Measurements from ENCODE around the gene RNGTT.

DNA sequence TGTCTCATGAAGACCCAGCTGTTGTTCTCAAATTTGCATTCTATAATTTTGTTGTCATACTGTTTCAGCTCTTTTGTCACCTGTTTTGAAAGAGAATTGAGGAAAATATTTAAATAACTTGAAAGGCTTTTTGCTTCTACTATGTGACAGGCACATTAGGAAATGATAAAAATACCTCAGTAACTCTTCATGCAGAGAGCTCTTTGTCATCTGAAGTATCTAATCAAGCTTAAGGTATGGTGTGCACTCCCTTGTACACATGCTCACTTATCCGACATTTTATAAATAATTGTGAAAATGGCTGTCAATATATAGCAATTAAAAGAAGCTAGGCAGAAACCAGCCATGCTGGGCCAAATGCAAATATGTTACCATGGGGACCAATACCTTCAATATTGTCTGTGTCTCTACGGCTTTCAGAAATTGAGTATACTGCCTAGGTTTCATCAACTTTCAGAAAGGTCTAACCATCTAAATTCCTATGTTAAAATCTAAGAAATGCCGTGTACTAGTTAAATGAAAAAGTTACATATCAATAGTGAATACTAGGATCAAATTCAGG lies 349.0 kb downstream of the RNGTT start:
- TF ChIP-seq, protein P1, sequence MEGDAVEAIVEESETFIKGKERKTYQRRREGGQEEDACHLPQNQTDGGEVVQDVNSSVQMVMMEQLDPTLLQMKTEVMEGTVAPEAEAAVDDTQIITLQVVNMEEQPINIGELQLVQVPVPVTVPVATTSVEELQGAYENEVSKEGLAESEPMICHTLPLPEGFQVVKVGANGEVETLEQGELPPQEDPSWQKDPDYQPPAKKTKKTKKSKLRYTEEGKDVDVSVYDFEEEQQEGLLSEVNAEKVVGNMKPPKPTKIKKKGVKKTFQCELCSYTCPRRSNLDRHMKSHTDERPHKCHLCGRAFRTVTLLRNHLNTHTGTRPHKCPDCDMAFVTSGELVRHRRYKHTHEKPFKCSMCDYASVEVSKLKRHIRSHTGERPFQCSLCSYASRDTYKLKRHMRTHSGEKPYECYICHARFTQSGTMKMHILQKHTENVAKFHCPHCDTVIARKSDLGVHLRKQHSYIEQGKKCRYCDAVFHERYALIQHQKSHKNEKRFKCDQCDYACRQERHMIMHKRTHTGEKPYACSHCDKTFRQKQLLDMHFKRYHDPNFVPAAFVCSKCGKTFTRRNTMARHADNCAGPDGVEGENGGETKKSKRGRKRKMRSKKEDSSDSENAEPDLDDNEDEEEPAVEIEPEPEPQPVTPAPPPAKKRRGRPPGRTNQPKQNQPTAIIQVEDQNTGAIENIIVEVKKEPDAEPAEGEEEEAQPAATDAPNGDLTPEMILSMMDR (IDR thresholded peaks at IDR 0.05): no peak
- no peak for TF ChIP-seq POLR2A (IDR thresholded peaks at IDR 0.05)
